SK-N-SH (cell line): ENCODE measurements around the gene SLC17A3. TPM values are rescaled to one million over a fixed set of nuclear protein-coding genes. Genes with fewer than 3 reads are reported as not detected.

Experiments
- CTCF ChIA-PET: fragments of 300-600, 350-600 bp; formaldehyde crosslinking; extraction: SDS; loops from one replicate; lab custom pipeline; 2021; lab: Yijun Ruan, JAX
- POLR2A ChIA-PET: fragments of 350-600 bp; sonication (Branson Sonifier 250); formaldehyde crosslinking; extraction: SDS; loops from one replicate; lab custom pipeline; 2020; ENCODE audit warnings: antibody characterized with exemption, inconsistent platforms; lab: Yijun Ruan, JAX
- DNase-seq: peaks from one replicate; pipeline ENCODE4 v3.0.0; 2012
- H2AFZ ChIP-seq: fragments of 200-600 bp; sonication (generic); 2 replicates; pipeline ENCODE4 v1.8.1; 2016; ENCODE audit warnings: antibody characterized with exemption, mild to moderate bottlenecking, low read depth
- H3F3A ChIP-seq: fragments of 200-600 bp; sonication (generic); replicated peaks from 2 replicates; pipeline ENCODE3; 2016; ENCODE audit warnings: antibody characterized with exemption, mild to moderate bottlenecking; ENCODE audit not compliant: insufficient read depth
- H3K27ac ChIP-seq, 2 experiments: fragments of 200-500 bp in 1 of 2; fragments of 200-600 bp in 1 of 2; sonication (Bioruptor generic) in 1 of 2; sonication (generic), shearing (Covaris generic) in 1 of 2; 2 replicates each; pipeline versions ENCODE4 v1.5.1 to v1.6.1; 2014 to 2016; ENCODE audit warnings: low read depth in 2 of 2, inconsistent platforms in 1 of 2, low read length in 1 of 2, mild to moderate bottlenecking in 1 of 2, mixed read lengths in 1 of 2
- H3K27me3 ChIP-seq: fragments of 200-600 bp; sonication (generic), shearing (Covaris generic); 2 replicates; pipeline ENCODE4 v1.6.1; 2016; ENCODE audit warnings: mixed run types; ENCODE audit not compliant: insufficient read depth
- H3K36me3 ChIP-seq, 2 experiments: fragments of 200-500 bp in 1 of 2; fragments of 200-600 bp in 1 of 2; sonication (Bioruptor generic) in 1 of 2; sonication (generic) in 1 of 2; replicated peaks in 1 of 2; 2 replicates each; pipeline versions ENCODE3 to v1.5.1; 2014 to 2016; ENCODE audit warnings: low read length in 1 of 2, mild to moderate bottlenecking in 1 of 2; ENCODE audit not compliant: insufficient read depth in 2 of 2, control insufficient read depth in 1 of 2
- H3K4me1 ChIP-seq, 2 experiments: fragments of 200-500 bp in 1 of 2; fragments of 200-600 bp in 1 of 2; sonication (Bioruptor generic) in 1 of 2; sonication (generic), shearing (Covaris generic) in 1 of 2; 2 replicates each; pipeline versions ENCODE4 v1.5.1 to v1.6.1; 2014 to 2016; ENCODE audit warnings: low read depth in 1 of 2, low read length in 1 of 2, mixed run types in 1 of 2; ENCODE audit not compliant: insufficient read depth in 2 of 2, control insufficient read depth in 1 of 2
- H3K4me2 ChIP-seq: fragments of 200-600 bp; sonication (generic), shearing (Covaris generic); 2 replicates; pipeline ENCODE4 v1.6.1; 2017; ENCODE audit warnings: mixed run types
- H3K4me3 ChIP-seq, 2 experiments: fragments of 200-500 bp in 1 of 2; fragments of 200-600 bp in 1 of 2; sonication (Bioruptor generic) in 1 of 2; sonication (generic), shearing (Covaris generic) in 1 of 2; 2 replicates each; pipeline versions ENCODE4 v1.5.1 to v1.8.1; 2014 to 2016; ENCODE audit warnings: low read depth in 2 of 2, inconsistent platforms in 1 of 2, low read length in 1 of 2, mild to moderate bottlenecking in 1 of 2, mixed read lengths in 1 of 2, moderate library complexity in 1 of 2
- H3K79me2 ChIP-seq: fragments of 200-600 bp; sonication (generic); 2 replicates; pipeline ENCODE4 v1.8.1; 2017; ENCODE audit warnings: mild to moderate bottlenecking; ENCODE audit not compliant: insufficient read depth
- H3K9ac ChIP-seq: fragments of 200-600 bp; sonication (generic); 2 replicates; pipeline ENCODE4 v1.6.1; 2017; ENCODE audit warnings: mixed run types
- H3K9me2 ChIP-seq: fragments of 200-600 bp; sonication (generic); 2 replicates; pipeline ENCODE4 v1.6.1; 2017; ENCODE audit warnings: mixed run types
- H3K9me3 ChIP-seq: fragments of 200-600 bp; sonication (generic); 2 replicates; pipeline ENCODE4 v1.6.1; 2017; ENCODE audit warnings: mixed run types, mild to moderate bottlenecking, moderate library complexity
- H4K20me1 ChIP-seq: fragments of 200-600 bp; sonication (generic); 2 replicates; pipeline ENCODE4 v1.6.1; 2017; ENCODE audit warnings: mild to moderate bottlenecking, mixed run types; ENCODE audit not compliant: insufficient read depth
- CHD2 ChIP-seq: fragments of 150-350 bp; IDR thresholded peaks from 2 replicates; pipeline ENCODE4 v1.6.1; 2018; ENCODE audit warnings: low read length; ENCODE audit not compliant: partially characterized antibody
- ELF1 ChIP-seq: IDR thresholded peaks from 2 replicates; pipeline ENCODE4 v1.4.0; 2012
- FOXJ3 ChIP-seq: sonication (generic); formaldehyde crosslinking; IDR thresholded peaks from 2 replicates; pipeline ENCODE4 v1.5.1; 2020; ENCODE audit warnings: mild to moderate bottlenecking, missing genetic modification reagents
- JUND ChIP-seq: IDR thresholded peaks from 2 replicates; pipeline ENCODE4 v1.4.0; 2012
- MXI1 ChIP-seq: IDR thresholded peaks from 2 replicates; pipeline ENCODE4 v1.6.1; 2012; ENCODE audit warnings: mild to moderate bottlenecking, low read depth, low read length, improper control_type of control experiment
- NFIC ChIP-seq: IDR thresholded peaks from 2 replicates; pipeline ENCODE4 v1.4.0; 2012; ENCODE audit warnings: borderline replicate concordance
- NRF1 ChIP-seq: IDR thresholded peaks from 2 replicates; pipeline ENCODE4 v1.6.1; 2012; ENCODE audit warnings: low read depth, mild to moderate bottlenecking, low read length
- RCOR1 ChIP-seq: fragments of 150-350 bp; IDR thresholded peaks from 2 replicates; pipeline ENCODE4 v1.6.1; 2017; ENCODE audit warnings: antibody characterized with exemption, low read length
- SIN3A ChIP-seq: IDR thresholded peaks from 2 replicates; pipeline ENCODE4 v1.6.1; 2012; ENCODE audit warnings: low read depth, mild to moderate bottlenecking, low read length, moderate library complexity, borderline replicate concordance
- SMC3 ChIP-seq: IDR thresholded peaks from 2 replicates; pipeline ENCODE4 v1.6.1; 2012; ENCODE audit warnings: low read depth, low read length, improper control_type of control experiment
- TAF1 ChIP-seq: IDR thresholded peaks from 2 replicates; pipeline ENCODE4 v1.6.1; 2012; ENCODE audit warnings: low read depth, mild to moderate bottlenecking, low read length, moderate library complexity, borderline replicate concordance
- TCF12 ChIP-seq: IDR thresholded peaks from 2 replicates; pipeline ENCODE4 v1.4.0; 2012
- WGBS: methylation state at CpG from one replicate; pipeline ENCODE4 v1.1.6; 2017; ENCODE audit warnings: low lambda C conversion rate; 5-methylcytosine and 5-hydroxymethylcytosine counted together
- polyA plus RNA-seq, 3 experiments: library from polyadenylated mRNA; depleted of rRNA; stranded (reverse); fragments of >200 nt; gene quantifications; 2 replicates each; pipeline ENCODE4 v1.2.3, GENCODE V29; 2012
- TF ChIP-seq, protein P1 (sequence below): IDR thresholded peaks from 2 replicates; pipeline ENCODE4 v1.4.0; 2012; ENCODE audit warnings: low read depth, borderline replicate concordance
- TF ChIP-seq, protein P2 (sequence below): fragments of 150-350 bp; IDR thresholded peaks from 2 replicates; pipeline ENCODE4 v1.6.1; 2016; ENCODE audit warnings: mild to moderate bottlenecking, low read depth, low read length
- TF ChIP-seq, protein P3 (sequence below): fragments of 150-350 bp; IDR thresholded peaks from 2 replicates; pipeline ENCODE4 v1.6.1; 2017; ENCODE audit warnings: antibody characterized with exemption, low read length, low read depth, borderline replicate concordance

The SLC17A3 gene
- polyA plus RNA-seq, 1 of the 3 experiments (the other 2 are of a cell fraction): not detected

DNA sequence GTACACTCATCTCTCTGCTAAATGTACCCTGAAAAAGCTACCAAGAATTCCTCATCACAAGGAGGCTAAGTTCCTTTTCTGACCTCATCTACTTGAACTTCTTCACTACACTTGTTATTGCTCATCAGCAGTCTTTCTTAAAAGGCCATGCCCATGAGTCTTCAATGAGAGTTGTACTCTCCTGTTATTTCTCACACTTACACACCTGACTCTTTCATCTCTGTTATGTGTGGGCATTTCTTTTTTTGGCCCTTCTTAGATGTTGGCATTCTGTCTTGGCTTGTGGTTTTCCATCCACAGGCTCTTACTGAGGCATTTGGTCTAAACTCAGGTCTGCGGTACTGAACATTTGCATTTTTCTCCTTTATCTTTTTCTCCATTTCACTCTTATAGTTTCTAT is 31.5 kb downstream of the SLC17A3 start (continued):
- TF ChIP-seq, protein P1, sequence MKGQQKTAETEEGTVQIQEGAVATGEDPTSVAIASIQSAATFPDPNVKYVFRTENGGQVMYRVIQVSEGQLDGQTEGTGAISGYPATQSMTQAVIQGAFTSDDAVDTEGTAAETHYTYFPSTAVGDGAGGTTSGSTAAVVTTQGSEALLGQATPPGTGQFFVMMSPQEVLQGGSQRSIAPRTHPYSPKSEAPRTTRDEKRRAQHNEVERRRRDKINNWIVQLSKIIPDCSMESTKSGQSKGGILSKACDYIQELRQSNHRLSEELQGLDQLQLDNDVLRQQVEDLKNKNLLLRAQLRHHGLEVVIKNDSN: no peak
- TF ChIP-seq FOXJ3: no peak
- no peak for TF ChIP-seq ELF1

DNA sequence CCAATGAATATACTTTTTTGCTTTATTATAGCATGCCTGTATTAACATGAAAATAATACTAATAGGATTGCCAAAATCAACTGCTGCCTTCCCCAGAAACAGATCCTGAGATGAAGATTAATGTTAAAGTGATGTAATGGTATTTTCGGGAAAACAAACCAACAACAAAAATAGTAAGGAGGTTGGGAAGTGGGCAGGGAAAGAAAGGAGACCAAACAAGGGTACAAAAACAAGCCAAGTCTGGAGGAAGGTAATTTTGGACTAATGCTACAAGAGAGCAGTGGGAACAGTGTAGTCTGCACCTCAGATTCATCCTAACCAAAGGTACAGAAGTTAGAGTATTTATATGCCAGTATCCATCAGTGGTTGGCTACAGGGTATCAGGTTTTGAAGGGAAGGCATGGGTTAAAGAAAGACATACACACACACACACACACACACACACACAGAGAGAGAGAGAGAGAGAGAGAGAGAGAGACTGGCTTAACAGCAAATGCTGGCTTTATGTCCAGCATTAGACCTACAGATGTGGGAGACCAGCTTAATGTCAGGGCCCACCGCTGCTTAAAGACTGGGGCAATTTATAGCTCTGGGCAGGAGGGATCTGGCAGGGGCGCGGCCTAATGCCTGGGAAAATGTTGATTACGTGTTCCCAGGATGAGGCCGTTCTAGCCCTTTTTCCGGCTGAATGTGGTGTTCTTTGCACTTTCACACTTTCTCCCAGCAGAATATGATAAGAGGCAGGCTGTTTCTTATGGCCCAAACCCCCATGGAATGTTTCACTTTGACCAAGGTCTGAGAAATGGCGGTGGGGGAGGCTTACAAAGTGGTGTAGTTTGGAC is 38.4 kb downstream of the SLC17A3 start:
- Histone ChIP-seq H3K27ac (no peak overlapping the region), H4K20me1 (no peaks in the 10 kb centered on the region), H3K4me2 (no peak overlapping the region), H3K36me3 (no peaks in the 10 kb centered on the region), H3K9me3 (no peaks in the 10 kb centered on the region), H3K9ac (no peak overlapping the region), H3K79me2 (no peaks in the 10 kb centered on the region), H3K9me2 (no peaks in the 10 kb centered on the region), H3K27me3 (no peaks in the 10 kb centered on the region), H3F3A (no peaks in the 10 kb centered on the region), H3K4me1 (no peaks in the 10 kb centered on the region), H2AFZ (no peak overlapping the region), H3K4me3 (no peak overlapping the region)
- DNase-seq: no peak
- CTCF ChIA-PET: no interaction called here
- 56% methylated on average over 7 of the region's 8 CpGs for WGBS
- no peak for TF ChIP-seq NRF1
- no peak for TF ChIP-seq RCOR1
- TF ChIP-seq, protein P2, sequence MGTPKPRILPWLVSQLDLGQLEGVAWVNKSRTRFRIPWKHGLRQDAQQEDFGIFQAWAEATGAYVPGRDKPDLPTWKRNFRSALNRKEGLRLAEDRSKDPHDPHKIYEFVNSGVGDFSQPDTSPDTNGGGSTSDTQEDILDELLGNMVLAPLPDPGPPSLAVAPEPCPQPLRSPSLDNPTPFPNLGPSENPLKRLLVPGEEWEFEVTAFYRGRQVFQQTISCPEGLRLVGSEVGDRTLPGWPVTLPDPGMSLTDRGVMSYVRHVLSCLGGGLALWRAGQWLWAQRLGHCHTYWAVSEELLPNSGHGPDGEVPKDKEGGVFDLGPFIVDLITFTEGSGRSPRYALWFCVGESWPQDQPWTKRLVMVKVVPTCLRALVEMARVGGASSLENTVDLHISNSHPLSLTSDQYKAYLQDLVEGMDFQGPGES: no peak
- TF ChIP-seq TCF12: no peak
- TF ChIP-seq TAF1: no peak
- TF ChIP-seq NFIC: no peak
- TF ChIP-seq, protein P3, sequence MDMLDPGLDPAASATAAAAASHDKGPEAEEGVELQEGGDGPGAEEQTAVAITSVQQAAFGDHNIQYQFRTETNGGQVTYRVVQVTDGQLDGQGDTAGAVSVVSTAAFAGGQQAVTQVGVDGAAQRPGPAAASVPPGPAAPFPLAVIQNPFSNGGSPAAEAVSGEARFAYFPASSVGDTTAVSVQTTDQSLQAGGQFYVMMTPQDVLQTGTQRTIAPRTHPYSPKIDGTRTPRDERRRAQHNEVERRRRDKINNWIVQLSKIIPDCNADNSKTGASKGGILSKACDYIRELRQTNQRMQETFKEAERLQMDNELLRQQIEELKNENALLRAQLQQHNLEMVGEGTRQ: no peak
- TF ChIP-seq SMC3: no peak
- TF ChIP-seq MXI1: no peak
- TF ChIP-seq CHD2: no peak
- no peak for TF ChIP-seq JUND
- no peak for TF ChIP-seq SIN3A
- POLR2A ChIA-PET: no interaction called here
